ENCODE results near the gene MAML1.

MAML1 gene

DNA sequence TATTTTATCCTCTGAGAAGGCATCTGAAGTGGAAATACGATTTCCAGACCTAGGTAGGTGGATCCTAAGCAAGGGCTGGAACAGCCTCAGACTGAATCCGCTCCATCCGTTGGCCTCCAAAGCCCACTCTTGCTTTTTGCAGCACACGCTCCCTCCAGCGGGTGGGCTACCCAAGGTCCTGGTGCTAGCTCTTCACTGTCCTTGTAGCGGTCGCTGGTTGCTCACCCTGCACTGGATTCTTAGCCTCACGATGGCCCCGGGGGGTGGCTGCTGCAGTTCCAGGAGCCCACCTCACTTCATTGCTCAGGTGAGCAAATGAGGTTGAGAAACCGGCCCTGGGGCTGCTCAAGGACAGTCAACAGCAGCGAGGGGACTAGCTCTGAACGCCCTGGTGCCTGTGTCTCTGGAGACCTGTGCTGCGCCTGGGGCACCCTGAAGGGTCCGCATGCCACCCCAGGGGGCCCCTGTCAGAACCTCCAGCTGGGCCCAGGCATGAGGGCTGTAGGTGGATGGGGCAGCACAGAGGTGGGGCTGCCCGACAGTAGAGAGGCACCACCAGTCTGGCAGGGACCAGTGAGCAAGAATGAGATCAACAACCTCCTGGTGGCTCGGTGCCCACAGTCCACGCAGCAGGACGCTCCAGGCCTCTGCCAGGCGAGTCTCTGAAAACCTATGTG lies 69.7 kb downstream of the MAML1 start:
- TF ChIP-seq, protein P1, sequence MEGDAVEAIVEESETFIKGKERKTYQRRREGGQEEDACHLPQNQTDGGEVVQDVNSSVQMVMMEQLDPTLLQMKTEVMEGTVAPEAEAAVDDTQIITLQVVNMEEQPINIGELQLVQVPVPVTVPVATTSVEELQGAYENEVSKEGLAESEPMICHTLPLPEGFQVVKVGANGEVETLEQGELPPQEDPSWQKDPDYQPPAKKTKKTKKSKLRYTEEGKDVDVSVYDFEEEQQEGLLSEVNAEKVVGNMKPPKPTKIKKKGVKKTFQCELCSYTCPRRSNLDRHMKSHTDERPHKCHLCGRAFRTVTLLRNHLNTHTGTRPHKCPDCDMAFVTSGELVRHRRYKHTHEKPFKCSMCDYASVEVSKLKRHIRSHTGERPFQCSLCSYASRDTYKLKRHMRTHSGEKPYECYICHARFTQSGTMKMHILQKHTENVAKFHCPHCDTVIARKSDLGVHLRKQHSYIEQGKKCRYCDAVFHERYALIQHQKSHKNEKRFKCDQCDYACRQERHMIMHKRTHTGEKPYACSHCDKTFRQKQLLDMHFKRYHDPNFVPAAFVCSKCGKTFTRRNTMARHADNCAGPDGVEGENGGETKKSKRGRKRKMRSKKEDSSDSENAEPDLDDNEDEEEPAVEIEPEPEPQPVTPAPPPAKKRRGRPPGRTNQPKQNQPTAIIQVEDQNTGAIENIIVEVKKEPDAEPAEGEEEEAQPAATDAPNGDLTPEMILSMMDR (IDR thresholded peaks at IDR 0.05; ENCODE audit: low read depth, low read length): no peak
- TF ChIP-seq POLR2A (IDR thresholded peaks at IDR 0.05; ENCODE audit: extremely low read depth, insufficient read length) (no peak), MYC (IDR thresholded peaks at IDR 0.05; ENCODE audit: low read depth, low read length) (no peak)
- TF ChIP-seq, protein P2, sequence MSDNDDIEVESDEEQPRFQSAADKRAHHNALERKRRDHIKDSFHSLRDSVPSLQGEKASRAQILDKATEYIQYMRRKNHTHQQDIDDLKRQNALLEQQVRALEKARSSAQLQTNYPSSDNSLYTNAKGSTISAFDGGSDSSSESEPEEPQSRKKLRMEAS (IDR thresholded peaks at IDR 0.05; ENCODE audit: low read depth, low read length): no peak
- no peak overlapping the region for H3K4me3 ChIP-seq (ENCODE audit: low read depth, low read length)
- no peak for DNase-seq (ENCODE audit: low read depth)

DNA sequence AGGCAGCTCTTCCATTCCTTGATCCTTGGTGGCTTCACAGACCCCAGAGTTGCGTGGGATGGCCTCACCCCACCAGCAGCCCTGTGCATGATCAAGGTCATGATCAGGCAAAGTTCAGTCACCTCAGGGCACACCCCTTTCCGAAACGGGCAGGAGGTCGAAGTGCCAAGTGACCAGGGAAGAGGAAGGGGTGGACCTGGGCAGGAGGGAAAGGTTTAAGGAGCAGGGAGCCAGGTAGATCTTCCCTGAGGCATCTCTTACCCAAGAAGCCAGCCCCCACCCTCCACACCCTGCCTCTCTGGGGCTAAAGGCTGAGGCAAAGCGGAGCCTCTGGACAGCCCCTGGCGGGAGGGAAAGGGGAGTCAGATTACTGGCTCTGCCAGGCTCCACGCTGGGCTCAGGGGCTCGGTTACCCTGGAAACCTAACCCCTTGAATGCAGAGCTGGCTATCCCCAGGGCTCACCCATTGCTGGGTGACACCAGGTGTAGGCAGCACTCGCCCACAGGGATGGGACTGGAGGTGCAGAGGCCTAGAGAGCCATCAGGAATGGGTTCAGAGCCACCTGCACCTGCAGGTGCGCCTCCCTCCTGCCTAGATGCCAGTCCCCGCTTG lies 70.4 kb downstream of the MAML1 start:
- no peak overlapping the region for H3K4me3 ChIP-seq (ENCODE audit: low read depth, low read length)
- DNase-seq (ENCODE audit: low read depth): no peak
- TF ChIP-seq POLR2A (IDR thresholded peaks at IDR 0.05; ENCODE audit: extremely low read depth, insufficient read length) (no peak), MYC (IDR thresholded peaks at IDR 0.05; ENCODE audit: low read depth, low read length) (no peak)
- TF ChIP-seq, protein P2 (IDR thresholded peaks at IDR 0.05; ENCODE audit: low read depth, low read length): no peak
- TF ChIP-seq, protein P1 (IDR thresholded peaks at IDR 0.05; ENCODE audit: low read depth, low read length): no peak

DNA sequence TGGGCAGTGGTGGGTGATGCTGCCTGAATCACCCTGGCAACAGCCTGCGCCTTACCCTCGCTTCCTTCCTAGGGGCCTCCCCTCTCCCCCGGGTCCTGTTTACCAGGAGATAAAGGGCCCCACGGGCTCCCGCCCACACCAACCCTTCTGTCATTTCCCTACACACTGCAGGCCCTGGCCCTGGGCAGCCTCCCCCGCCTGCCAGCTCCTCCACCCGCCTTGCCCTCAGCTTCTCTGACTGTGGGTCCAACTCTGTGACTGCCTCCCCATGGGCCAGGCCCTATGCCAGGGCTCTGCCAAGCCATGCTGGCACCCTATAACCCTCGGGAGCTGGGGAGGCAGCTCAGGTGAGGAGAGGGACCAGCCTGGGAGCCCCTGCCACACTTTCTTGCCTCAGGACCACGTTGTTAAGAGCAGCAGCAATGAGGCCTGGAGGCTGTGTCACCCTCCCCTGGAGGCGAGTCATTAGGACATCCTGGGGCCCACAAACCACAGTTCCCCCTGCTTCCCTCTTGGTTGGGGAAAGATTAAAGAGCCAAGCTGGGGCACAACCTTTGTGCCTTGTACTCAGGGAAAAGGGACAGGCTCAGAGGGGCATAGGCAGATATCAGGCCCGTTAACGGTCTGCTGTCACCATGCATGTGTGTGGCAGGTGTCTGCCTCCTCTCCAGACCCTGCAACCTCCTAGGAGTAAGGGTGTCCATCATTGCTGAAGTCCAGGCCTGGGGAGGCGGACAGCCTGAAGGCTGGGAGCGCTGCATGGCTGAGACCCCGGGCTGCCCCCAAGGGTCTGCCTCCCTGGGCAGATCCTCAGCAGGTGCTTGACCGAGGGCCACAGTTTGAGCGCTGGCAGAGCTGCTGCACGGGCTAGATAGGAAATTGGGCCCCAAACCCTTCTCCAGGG lies 71.3 kb downstream of the MAML1 start:
- DNase-seq (ENCODE audit: low read depth): peak; percentile 96
- peak overlapping the region; percentile 59 for H3K4me3 ChIP-seq (ENCODE audit: low read depth, low read length)
- TF ChIP-seq, protein P2 (IDR thresholded peaks at IDR 0.05; ENCODE audit: low read depth, low read length): peak; percentile 45; the same call in 1 of the 2 replicates
- TF ChIP-seq, protein P1 (IDR thresholded peaks at IDR 0.05; ENCODE audit: low read depth, low read length): no peak
- TF ChIP-seq MYC (IDR thresholded peaks at IDR 0.05; ENCODE audit: low read depth, low read length) (no peak; the same call in 1 of the 2 replicates), POLR2A (IDR thresholded peaks at IDR 0.05; ENCODE audit: extremely low read depth, insufficient read length) (no peak)

DNA sequence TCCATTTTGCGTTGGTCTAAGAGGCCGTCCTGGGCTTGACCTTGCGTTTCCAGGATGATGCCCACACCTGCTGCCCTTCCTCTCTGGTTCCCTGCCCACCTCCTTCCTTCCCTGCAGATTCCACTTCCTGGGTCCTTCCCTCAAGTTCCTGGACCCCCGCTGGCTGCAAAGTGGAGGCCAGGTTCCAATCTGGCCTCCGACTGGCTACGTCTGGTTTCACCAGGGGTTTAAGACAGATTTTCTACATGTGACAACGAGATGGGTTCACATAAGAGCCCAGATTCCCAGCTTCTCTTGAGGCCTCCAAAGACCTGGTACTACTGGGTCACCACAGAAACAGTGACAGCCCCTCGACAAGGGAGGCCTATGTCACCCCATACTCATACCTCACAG lies 71.9 kb downstream of the MAML1 start:
- TF ChIP-seq, protein P2 (IDR thresholded peaks at IDR 0.05; ENCODE audit: low read depth, low read length): no peak
- TF ChIP-seq POLR2A (IDR thresholded peaks at IDR 0.05; ENCODE audit: extremely low read depth, insufficient read length) (no peak), MYC (IDR thresholded peaks at IDR 0.05; ENCODE audit: low read depth, low read length) (no peak)
- no peak for DNase-seq (ENCODE audit: low read depth)
- peak overlapping the region; percentile 59 for H3K4me3 ChIP-seq (ENCODE audit: low read depth, low read length)

DNA sequence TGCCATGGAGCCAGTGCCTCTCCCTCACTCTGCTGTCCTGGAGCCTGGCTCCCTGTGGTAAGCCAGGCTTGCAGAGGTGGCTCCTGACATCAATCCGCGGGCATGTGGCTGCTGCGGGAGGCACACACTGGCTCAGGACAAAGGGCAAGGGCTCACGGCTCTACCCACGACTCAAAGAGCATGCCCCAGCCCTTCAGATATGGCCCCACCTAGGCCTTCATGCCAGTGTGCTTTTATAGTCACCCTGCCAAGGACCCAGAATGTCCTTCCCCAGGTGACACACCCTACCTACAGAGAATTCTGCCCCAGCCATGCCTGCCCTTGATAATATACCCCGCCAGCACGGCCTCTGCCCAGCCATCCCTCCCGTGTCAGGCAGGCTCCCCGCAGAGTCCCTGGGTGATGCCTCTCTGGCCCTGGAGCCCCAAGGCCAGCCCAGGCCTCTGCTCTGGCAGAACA lies 72.5 kb downstream of the MAML1 start:
- TF ChIP-seq POLR2A (IDR thresholded peaks at IDR 0.05; ENCODE audit: extremely low read depth, insufficient read length) (no peak), MYC (IDR thresholded peaks at IDR 0.05; ENCODE audit: low read depth, low read length) (no peak)
- TF ChIP-seq, protein P2 (IDR thresholded peaks at IDR 0.05; ENCODE audit: low read depth, low read length): no peak
- TF ChIP-seq, protein P1 (IDR thresholded peaks at IDR 0.05; ENCODE audit: low read depth, low read length): no peak
- DNase-seq (ENCODE audit: low read depth): no peak
- peak overlapping the region; percentile 59 for H3K4me3 ChIP-seq (ENCODE audit: low read depth, low read length)

Measured in NB4 (cell line).